ENCODE results near the gene MBNL2. TPM values are rescaled to one million over a fixed set of nuclear protein-coding genes. Genes with fewer than 3 reads are reported as not detected.

Gene MBNL2
- total RNA-seq, 2 donors from 2014 or later: 59.6 to 67.7 TPM

DNA sequence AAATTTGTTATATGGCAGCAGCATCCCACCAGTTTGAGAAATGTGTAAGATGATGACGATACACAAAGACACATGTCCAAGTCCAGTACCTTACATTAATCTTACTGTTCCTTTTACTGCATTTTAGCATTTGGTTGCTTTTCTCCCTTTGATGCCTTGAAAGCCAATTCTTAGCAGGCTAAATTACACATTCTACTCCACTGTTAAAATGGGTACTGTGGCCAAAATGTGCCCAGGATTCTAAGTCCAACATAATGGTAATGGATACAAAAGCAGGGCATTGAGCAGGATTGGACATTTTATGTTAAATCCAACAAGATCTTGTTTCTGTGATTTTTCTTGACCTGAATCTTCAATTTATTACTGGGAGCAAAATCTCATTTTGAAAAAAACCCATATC lies 159.1 kb downstream of the MBNL2 start:
- Histone ChIP-seq H3K9me3 (no peaks in the 10 kb centered on the region), H3K4me3 (no peak overlapping the region), H3K36me3 (peaks cover 12% of the 10 kb centered on the region), H3K27ac (no peak overlapping the region), H3K27me3 (replicated peaks; ENCODE audit: insufficient read depth) (no peaks in the 10 kb centered on the region), H3K4me1 (ENCODE audit: control insufficient read depth in 1 of 2, low read depth in 2 of 2) (peaks cover 9 to 16% of the 10 kb centered on the region in 2 donors)
- ATAC-seq (ENCODE audit: insufficient number of reproducible peaks, low FRiP score, low read depth) (no peak), DNase-seq (ENCODE audit: low spot score) (no peak)
- TF ChIP-seq, protein P1, sequence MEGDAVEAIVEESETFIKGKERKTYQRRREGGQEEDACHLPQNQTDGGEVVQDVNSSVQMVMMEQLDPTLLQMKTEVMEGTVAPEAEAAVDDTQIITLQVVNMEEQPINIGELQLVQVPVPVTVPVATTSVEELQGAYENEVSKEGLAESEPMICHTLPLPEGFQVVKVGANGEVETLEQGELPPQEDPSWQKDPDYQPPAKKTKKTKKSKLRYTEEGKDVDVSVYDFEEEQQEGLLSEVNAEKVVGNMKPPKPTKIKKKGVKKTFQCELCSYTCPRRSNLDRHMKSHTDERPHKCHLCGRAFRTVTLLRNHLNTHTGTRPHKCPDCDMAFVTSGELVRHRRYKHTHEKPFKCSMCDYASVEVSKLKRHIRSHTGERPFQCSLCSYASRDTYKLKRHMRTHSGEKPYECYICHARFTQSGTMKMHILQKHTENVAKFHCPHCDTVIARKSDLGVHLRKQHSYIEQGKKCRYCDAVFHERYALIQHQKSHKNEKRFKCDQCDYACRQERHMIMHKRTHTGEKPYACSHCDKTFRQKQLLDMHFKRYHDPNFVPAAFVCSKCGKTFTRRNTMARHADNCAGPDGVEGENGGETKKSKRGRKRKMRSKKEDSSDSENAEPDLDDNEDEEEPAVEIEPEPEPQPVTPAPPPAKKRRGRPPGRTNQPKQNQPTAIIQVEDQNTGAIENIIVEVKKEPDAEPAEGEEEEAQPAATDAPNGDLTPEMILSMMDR (IDR thresholded peaks at IDR 0.05): no peak

DNA sequence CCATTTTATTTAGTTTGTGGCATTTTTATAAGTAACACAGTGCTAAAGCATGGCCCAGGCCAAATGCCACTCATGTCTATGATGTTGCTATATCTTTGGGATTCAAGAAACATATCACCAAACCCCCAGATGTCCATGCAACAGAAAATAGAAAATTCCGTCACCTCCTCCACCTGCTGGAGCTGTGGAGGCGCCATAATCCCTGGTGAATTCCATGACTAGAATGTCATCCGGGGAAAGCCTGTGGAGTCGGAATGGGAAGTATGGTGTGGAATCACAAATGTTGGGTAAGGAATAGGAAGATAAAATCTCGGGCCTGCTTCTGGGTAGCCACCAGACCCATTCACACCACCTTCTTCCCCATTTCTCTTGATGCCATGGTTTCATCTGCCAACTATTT lies 160.1 kb downstream of the MBNL2 start:
- H3K4me3 ChIP-seq: no peak overlapping the region
- no peak for ATAC-seq (ENCODE audit: insufficient number of reproducible peaks, low FRiP score, low read depth)
- H3K9me3 ChIP-seq: no peaks in the 10 kb centered on the region
- H3K27me3 ChIP-seq (replicated peaks; ENCODE audit: insufficient read depth): no peaks in the 10 kb centered on the region
- H3K4me1 ChIP-seq (ENCODE audit: control insufficient read depth in 1 of 2, low read depth in 2 of 2): peaks cover 9 to 16% of the 10 kb centered on the region in 2 donors
- no peak for DNase-seq (ENCODE audit: low spot score)
- TF ChIP-seq, protein P1 (IDR thresholded peaks at IDR 0.05): no peak
- H3K27ac ChIP-seq: no peak overlapping the region
- H3K36me3 ChIP-seq: peaks cover 7% of the 10 kb centered on the region

DNA sequence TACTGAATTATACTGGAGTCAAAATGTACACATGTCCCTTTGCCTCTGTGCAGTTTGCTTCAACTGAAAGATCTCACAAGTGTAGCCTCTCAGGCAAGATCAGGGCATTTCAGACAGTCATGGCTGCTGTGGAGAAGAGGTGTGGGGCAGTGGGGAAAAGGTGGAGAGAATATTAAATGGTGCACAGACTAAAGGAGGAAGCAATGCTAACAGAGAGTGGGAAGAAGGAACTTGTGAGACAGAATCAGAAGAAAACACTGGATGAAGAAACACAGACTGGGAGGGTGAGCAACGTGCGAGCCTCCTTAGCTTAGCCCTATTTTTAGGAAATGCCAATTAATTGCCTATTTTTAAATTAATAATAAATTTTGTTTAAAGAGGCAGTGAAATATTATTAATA lies 162.2 kb downstream of the MBNL2 start:
- no peaks in the 10 kb centered on the region for H3K9me3 ChIP-seq
- ATAC-seq (ENCODE audit: insufficient number of reproducible peaks, low FRiP score, low read depth): no peak
- DNase-seq (ENCODE audit: low spot score): no peak
- no peaks in the 10 kb centered on the region for H3K27me3 ChIP-seq (replicated peaks; ENCODE audit: insufficient read depth)
- TF ChIP-seq, protein P1 (IDR thresholded peaks at IDR 0.05): no peak
- no peak overlapping the region for H3K27ac ChIP-seq
- peaks cover 7% of the 10 kb centered on the region for H3K36me3 ChIP-seq
- peaks cover 9 to 16% of the 10 kb centered on the region in 2 donors for H3K4me1 ChIP-seq (ENCODE audit: control insufficient read depth in 1 of 2, low read depth in 2 of 2)
- no peak overlapping the region for H3K4me3 ChIP-seq

DNA sequence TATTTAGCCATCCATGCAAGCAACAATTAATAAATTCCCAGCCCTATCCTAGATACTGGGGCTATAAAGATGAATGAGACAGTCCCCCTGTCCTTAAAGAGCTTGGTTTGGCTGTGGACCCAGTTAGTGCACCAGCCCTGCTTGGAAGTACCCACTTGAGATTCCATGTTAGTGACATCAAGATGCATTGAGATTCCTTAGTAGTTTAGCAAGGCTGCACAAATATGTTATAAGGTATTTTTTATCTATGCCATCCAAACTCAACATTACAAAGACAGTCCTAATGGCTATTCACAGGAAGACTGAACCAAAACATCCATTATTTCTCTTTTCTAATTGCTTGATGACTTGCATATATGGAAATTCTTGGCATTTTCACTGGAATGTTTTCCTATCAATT lies 163.0 kb downstream of the MBNL2 start:
- ATAC-seq (ENCODE audit: insufficient number of reproducible peaks, low FRiP score, low read depth): no peak

DNA sequence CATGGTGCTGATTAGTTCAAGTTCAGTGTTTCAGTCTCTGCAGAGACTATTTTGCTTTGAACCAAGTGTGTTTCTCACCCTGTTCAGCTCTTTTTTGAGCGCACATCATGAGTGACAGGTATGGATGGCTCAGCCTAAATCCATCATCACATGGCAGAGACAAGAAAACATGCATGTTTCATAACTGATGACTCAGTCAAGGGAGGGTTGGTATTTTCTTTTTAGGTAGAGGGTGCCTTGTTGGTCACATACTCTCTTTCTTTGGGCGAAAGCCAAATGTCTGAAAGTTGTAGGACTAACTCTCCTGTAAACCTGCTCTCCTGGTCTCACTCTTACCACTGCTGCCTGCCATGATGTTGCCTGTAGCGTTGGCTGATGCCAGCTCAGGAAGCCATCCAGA lies 163.7 kb downstream of the MBNL2 start:
- H3K9me3 ChIP-seq: no peaks in the 10 kb centered on the region
- no peak for ATAC-seq (ENCODE audit: insufficient number of reproducible peaks, low FRiP score, low read depth)
- TF ChIP-seq, protein P1 (IDR thresholded peaks at IDR 0.05): no peak
- no peaks in the 10 kb centered on the region for H3K27me3 ChIP-seq (replicated peaks; ENCODE audit: insufficient read depth)
- H3K36me3 ChIP-seq: no peaks in the 10 kb centered on the region
- no peak overlapping the region for H3K27ac ChIP-seq
- no peak overlapping the region for H3K4me3 ChIP-seq
- DNase-seq (ENCODE audit: low spot score): no peak
- peaks cover 9 to 16% of the 10 kb centered on the region in 2 donors for H3K4me1 ChIP-seq (ENCODE audit: control insufficient read depth in 1 of 2, low read depth in 2 of 2)

More for the DNA sequence above, 163.0 kb downstream of the MBNL2 start:
- Histone ChIP-seq H3K27me3 (replicated peaks; ENCODE audit: insufficient read depth) (no peaks in the 10 kb centered on the region), H3K4me1 (ENCODE audit: control insufficient read depth in 1 of 2, low read depth in 2 of 2) (peaks cover 9 to 16% of the 10 kb centered on the region in 2 donors), H3K27ac (no peak overlapping the region), H3K36me3 (peaks cover 6% of the 10 kb centered on the region), H3K4me3 (no peak overlapping the region), H3K9me3 (no peaks in the 10 kb centered on the region)
- no peak for DNase-seq (ENCODE audit: low spot score)
- TF ChIP-seq, protein P1 (IDR thresholded peaks at IDR 0.05): no peak
